GM18517 (cell line): ENCODE results near the gene HAUS6.
A peak's percentile ranks its signal among the peaks of the same experiment; 100 is the strongest.
"Not testable (repeated sequence)": the region's sequence is repeated elsewhere in the genome, so short reads cannot be mapped to it uniquely, and the experiment has no call there.

Experiments used
- ATAC-seq: cut with Tn5 transposase; IDR thresholded peaks from one replicate; pipeline ENCODE4 v1.9.1; 2021; ENCODE audit warnings: mild to moderate bottlenecking, moderate library complexity; ENCODE audit not compliant: unreplicated experiment

Gene HAUS6

GRCh38 chr9:19048966-19049916 lies 53.5 kb downstream of the HAUS6 start, which contains the start of gene RRAGA:
TSS of gene RRAGA (plus strand) at chr9:19049427. CDS start at chr9:19049660, 233 bp downstream.
- peak; percentile 93 for ATAC-seq

- ATAC-seq = no peak
These were observed 66.1 kb downstream of the HAUS6 start for GRCh38 chr9:19036611-19037010.

- no peak for ATAC-seq
These were observed 69.7 kb downstream of the HAUS6 start, which contains the start of gene SAXO1 for GRCh38 chr9:19033015-19033414. TSS of gene SAXO1 (minus strand) at chr9:19033209. CDS start at chr9:19032908, 301 bp downstream.

- ATAC-seq = no peak
These were observed 70.3 kb downstream of the HAUS6 start for GRCh38 chr9:19032406-19032805.

- ATAC-seq = no peak
These were observed 71.8 kb downstream of the HAUS6 start for GRCh38 chr9:19030899-19031298.

GRCh38 chr9:19028835-19029451 lies 73.8 kb downstream of the HAUS6 start:
- peak; percentile 55 for ATAC-seq

- ATAC-seq = no peak
These were observed 74.9 kb downstream of the HAUS6 start for GRCh38 chr9:19027825-19028224.

GRCh38 chr9:19026375-19026774 lies 76.3 kb downstream of the HAUS6 start:
- no peak for ATAC-seq

GRCh38 chr9:19023078-19023477 lies 79.6 kb downstream of the HAUS6 start:
- ATAC-seq = no peak

GRCh38 chr9:19022206-19022605 lies 80.5 kb downstream of the HAUS6 start:
- ATAC-seq = no peak

GRCh38 chr9:19021649-19022048 lies 81.1 kb downstream of the HAUS6 start:
- ATAC-seq = not testable (repeated sequence)

- ATAC-seq = no peak
These were observed 81.7 kb downstream of the HAUS6 start for GRCh38 chr9:19020886-19021455.

GRCh38 chr9:19018201-19018600 lies 84.5 kb downstream of the HAUS6 start:
- ATAC-seq = no peak

GRCh38 chr9:19009391-19009965 lies 93.2 kb downstream of the HAUS6 start:
- no peak for ATAC-seq
